Activated CD8-positive, alpha-beta memory T cell treated with anti-CD3 and anti-CD28 coated beads, Interleukin-2, amount 50 U/mL, for 24 hours (primary cell): Measurements from ENCODE around the gene PHLPP1.
"Not testable (repeated sequence)": the region's sequence is repeated elsewhere in the genome, so short reads cannot be mapped to it uniquely, and the experiment has no call there.

ENCODE experiments used
- DNase-seq: peaks from one replicate; pipeline ENCODE4 v3.0.0-alpha.2; 2020; ENCODE audit errors: extremely low read depth

PHLPP1 gene

GRCh38 chr18:62773691-62774090, 58.4 kb downstream of the PHLPP1 start:
- DNase-seq: no peak

GRCh38 chr18:62776024-62776570, 60.8 kb downstream of the PHLPP1 start:
- DNase-seq: no peak

- DNase-seq: no peak
Measured at GRCh38 chr18:62777814-62778213, 62.5 kb downstream of the PHLPP1 start.

- no peak for DNase-seq
Measured at GRCh38 chr18:62778976-62779869, 63.9 kb downstream of the PHLPP1 start.

- DNase-seq: no peak
Measured at GRCh38 chr18:62781262-62781661, 65.9 kb downstream of the PHLPP1 start.

GRCh38 chr18:62781893-62782292, 66.6 kb downstream of the PHLPP1 start:
- no peak for DNase-seq

- no peak for DNase-seq
Measured at GRCh38 chr18:62784338-62784965, 69.1 kb downstream of the PHLPP1 start.

GRCh38 chr18:62784966-62785413, 69.6 kb downstream of the PHLPP1 start:
- DNase-seq: no peak

GRCh38 chr18:62786689-62787088, 71.3 kb downstream of the PHLPP1 start:
- DNase-seq: no peak

- DNase-seq: no peak
Measured at GRCh38 chr18:62788111-62788510, 72.8 kb downstream of the PHLPP1 start.

GRCh38 chr18:62788876-62789275, 73.5 kb downstream of the PHLPP1 start:
- no peak for DNase-seq

GRCh38 chr18:62790871-62791772, 75.8 kb downstream of the PHLPP1 start:
- no peak for DNase-seq

GRCh38 chr18:62792016-62792415, 76.7 kb downstream of the PHLPP1 start:
- no peak for DNase-seq

- DNase-seq: no peak
Measured at GRCh38 chr18:62795813-62796212, 80.5 kb downstream of the PHLPP1 start.

GRCh38 chr18:62796216-62796621, 80.9 kb downstream of the PHLPP1 start:
- no peak for DNase-seq

- DNase-seq: no peak
Measured at GRCh38 chr18:62797329-62797728, 82.0 kb downstream of the PHLPP1 start.

GRCh38 chr18:62799977-62800376, 84.6 kb downstream of the PHLPP1 start:
- DNase-seq: no peak

GRCh38 chr18:62802523-62802922, 87.2 kb downstream of the PHLPP1 start:
- no peak for DNase-seq

- DNase-seq: no peak
Measured at GRCh38 chr18:62807396-62807795, 92.1 kb downstream of the PHLPP1 start.

- DNase-seq: no peak
Measured at GRCh38 chr18:62808123-62808522, 92.8 kb downstream of the PHLPP1 start.

GRCh38 chr18:62809445-62809844, 94.1 kb downstream of the PHLPP1 start:
- DNase-seq: not testable (repeated sequence)

- no peak for DNase-seq
Measured at GRCh38 chr18:62809900-62810299, 94.6 kb downstream of the PHLPP1 start.
